Activated T-cell treated with anti-CD3 and anti-CD28 coated beads, Interleukin-2, amount 50 U/mL, for 72 hours (primary cell): ENCODE data around the gene IL13RA1. TPM values are rescaled to one million over a fixed set of nuclear protein-coding genes. Genes with fewer than 3 reads are reported as not detected.
"Not testable (repeated sequence)": the region's sequence is repeated elsewhere in the genome, so short reads cannot be mapped to it uniquely, and the experiment has no call there.

Experiments
- ATAC-seq, 2 donors: fragments of 150-1000 bp; cut with Tn5 transposase; replicated peaks in 1 of 2; 2 replicates each; pipeline ENCODE4 v1.10.0; 2021; ENCODE audit warnings: moderate library complexity in 2 of 2, mild to moderate bottlenecking in 1 of 2
- DNase-seq, 2 donors: peaks; one replicate each; pipeline ENCODE4 v3.0.0; 2021 to 2022; ENCODE audit warnings: mixed read lengths in 1 of 2
- H3K27ac Mint-ChIP-seq: one replicate; pipeline ENCODE4 v1.8.0; 2022; ENCODE audit warnings: mild to moderate bottlenecking, moderate library complexity, mixed read lengths
- H3K27me3 Mint-ChIP-seq: one replicate; pipeline ENCODE4 v1.8.0; 2022; ENCODE audit warnings: low read depth, mixed read lengths
- H3K36me3 Mint-ChIP-seq, 2 donors: one replicate each; pipeline ENCODE4 v1.8.0; 2022; ENCODE audit warnings: mixed read lengths in 2 of 2, mild to moderate bottlenecking in 1 of 2; ENCODE audit not compliant: insufficient read depth in 2 of 2
- H3K4me1 Mint-ChIP-seq: one replicate; pipeline ENCODE4 v1.8.0; 2022; ENCODE audit warnings: low read depth, mixed read lengths
- H3K4me3 Mint-ChIP-seq, 2 donors: one replicate each; pipeline ENCODE4 v1.8.0; 2022; ENCODE audit warnings: mild to moderate bottlenecking in 2 of 2, mixed read lengths in 2 of 2, moderate library complexity in 2 of 2
- H3K9me3 Mint-ChIP-seq, 2 donors: one replicate each; pipeline ENCODE4 v1.8.0; 2022; ENCODE audit warnings: mixed read lengths in 2 of 2
- total RNA-seq, 2 donors: library from RNA; stranded (reverse); gene quantifications; one replicate each; pipeline ENCODE4 v1.2.3, GENCODE V29; 2022

Gene IL13RA1
- total RNA-seq, 2 donors from 2014 or later: 0.36 to 1.1 TPM

- Mint-ChIP-seq H3K4me3 (no peak overlapping the region), H3K27ac (no peak overlapping the region), H3K27me3 (peaks cover 34% of the 10 kb centered on the region), H3K4me1 (no peaks in the 10 kb centered on the region), H3K36me3 (no peaks in the 10 kb centered on the region), H3K9me3 (no peaks in the 10 kb centered on the region)
- no peak for ATAC-seq
- DNase-seq: no peak
Observed at GRCh38 chrX:118770133-118770760, 42.8 kb downstream of the IL13RA1 start.

- ATAC-seq: no peak
- Mint-ChIP-seq H3K4me1 (no peaks in the 10 kb centered on the region), H3K27ac (no peak overlapping the region), H3K36me3 (no peaks in the 10 kb centered on the region), H3K4me3 (no peak overlapping the region), H3K9me3 (no peaks in the 10 kb centered on the region), H3K27me3 (peaks cover 39% of the 10 kb centered on the region)
- no peak for DNase-seq
Observed at GRCh38 chrX:118772051-118772450, 44.6 kb downstream of the IL13RA1 start.

GRCh38 chrX:118773782-118774181 lies 46.4 kb downstream of the IL13RA1 start:
- Mint-ChIP-seq H3K36me3 (no peaks in the 10 kb centered on the region), H3K4me1 (no peaks in the 10 kb centered on the region), H3K27ac (no peak overlapping the region), H3K27me3 (peaks cover 30% of the 10 kb centered on the region), H3K4me3 (no peak overlapping the region), H3K9me3 (no peaks in the 10 kb centered on the region)
- ATAC-seq: no peak
- no peak for DNase-seq

GRCh38 chrX:118779581-118779980 lies 52.2 kb downstream of the IL13RA1 start:
- peak overlapping the region in 1 of 2 donors; percentile 27 for H3K4me3 Mint-ChIP-seq
- no peaks in the 10 kb centered on the region for H3K36me3 Mint-ChIP-seq

GRCh38 chrX:118780509-118780908 lies 53.1 kb downstream of the IL13RA1 start:
- Mint-ChIP-seq H3K4me3 (no peak overlapping the region), H3K27me3 (peaks cover 34% of the 10 kb centered on the region), H3K4me1 (no peaks in the 10 kb centered on the region), H3K36me3 (no peaks in the 10 kb centered on the region), H3K27ac (no peak overlapping the region), H3K9me3 (no peaks in the 10 kb centered on the region)
- DNase-seq: no peak
- no peak for ATAC-seq

More at GRCh38 chrX:118779581-118779980, 52.2 kb downstream of the IL13RA1 start:
- DNase-seq (no peak), ATAC-seq (peak in 1 of 2 donors; percentile 80)
- no peaks in the 10 kb centered on the region for H3K4me1 Mint-ChIP-seq
- H3K27ac Mint-ChIP-seq: peak overlapping the region; percentile 35
- H3K9me3 Mint-ChIP-seq: no peaks in the 10 kb centered on the region
- H3K27me3 Mint-ChIP-seq: peaks cover 40% of the 10 kb centered on the region

GRCh38 chrX:118780911-118781310 lies 53.5 kb downstream of the IL13RA1 start:
- no peak for DNase-seq
- ATAC-seq: no peak
- H3K27me3 Mint-ChIP-seq: peaks cover 30% of the 10 kb centered on the region
- H3K9me3 Mint-ChIP-seq: no peaks in the 10 kb centered on the region
- H3K4me1 Mint-ChIP-seq: no peaks in the 10 kb centered on the region
- no peaks in the 10 kb centered on the region for H3K36me3 Mint-ChIP-seq
- no peak overlapping the region for H3K4me3 Mint-ChIP-seq
- H3K27ac Mint-ChIP-seq: no peak overlapping the region

- no peaks in the 10 kb centered on the region for H3K9me3 Mint-ChIP-seq
- no peak for ATAC-seq
- no peaks in the 10 kb centered on the region for H3K4me1 Mint-ChIP-seq
- H3K36me3 Mint-ChIP-seq: no peaks in the 10 kb centered on the region
- no peak overlapping the region for H3K27ac Mint-ChIP-seq
- H3K4me3 Mint-ChIP-seq: no peak overlapping the region
- DNase-seq: no peak
- H3K27me3 Mint-ChIP-seq: peaks cover 52% of the 10 kb centered on the region
Observed at GRCh38 chrX:118795528-118796280, 68.3 kb downstream of the IL13RA1 start.

GRCh38 chrX:118802857-118803256 lies 75.5 kb downstream of the IL13RA1 start:
- no peaks in the 10 kb centered on the region for H3K4me1 Mint-ChIP-seq
- no peak for DNase-seq
- no peak overlapping the region for H3K4me3 Mint-ChIP-seq
- H3K27me3 Mint-ChIP-seq: peaks cover 28% of the 10 kb centered on the region
- no peak overlapping the region for H3K27ac Mint-ChIP-seq
- H3K9me3 Mint-ChIP-seq: no peaks in the 10 kb centered on the region
- H3K36me3 Mint-ChIP-seq: peaks cover 0 to 2% of the 10 kb centered on the region in 2 donors
- ATAC-seq: no peak

GRCh38 chrX:118807151-118808017 lies 80.0 kb downstream of the IL13RA1 start:
- peaks cover 29% of the 10 kb centered on the region for H3K27me3 Mint-ChIP-seq
- peaks cover 0 to 2% of the 10 kb centered on the region in 2 donors for H3K36me3 Mint-ChIP-seq
- no peaks in the 10 kb centered on the region for H3K9me3 Mint-ChIP-seq
- no peak overlapping the region for H3K4me3 Mint-ChIP-seq
- H3K27ac Mint-ChIP-seq: no peak overlapping the region
- ATAC-seq: peak; percentile 36 to 55
- H3K4me1 Mint-ChIP-seq: no peaks in the 10 kb centered on the region
- DNase-seq: peak; percentile 26 to 43

- not testable (repeated sequence) for H3K36me3 Mint-ChIP-seq, H3K4me3 Mint-ChIP-seq, ATAC-seq, H3K27ac Mint-ChIP-seq, H3K4me1 Mint-ChIP-seq, H3K9me3 Mint-ChIP-seq, DNase-seq
- H3K27me3 Mint-ChIP-seq: peaks cover 23% of the 10 kb centered on the region
Observed at GRCh38 chrX:118817257-118817656, 89.9 kb downstream of the IL13RA1 start.

GRCh38 chrX:118823263-118824172 lies 96.1 kb downstream of the IL13RA1 start, which contains the start of gene ZCCHC12:
Gene ZCCHC12, plus strand, starts transcription at chrX:118823824. Its CDS starts 1,421 bp downstream, at chrX:118825245.
- Mint-ChIP-seq H3K27ac (no peak within 1 kb of the TSS), H3K9me3 (no peaks in the 10 kb centered on the region), H3K36me3 (no peaks in the 10 kb centered on the region), H3K4me3 (peak within 1 kb of the TSS; percentile 87), H3K27me3 (peaks cover 70% of the 10 kb centered on the region), H3K4me1 (peaks cover 14% of the 10 kb centered on the region)
- peak; percentile 85 to 87 for ATAC-seq
- DNase-seq: peak; percentile 31 to 50

- no peak for ATAC-seq
- H3K4me1 Mint-ChIP-seq: peaks cover 14% of the 10 kb centered on the region
- H3K9me3 Mint-ChIP-seq: no peaks in the 10 kb centered on the region
- H3K36me3 Mint-ChIP-seq: no peaks in the 10 kb centered on the region
- H3K27me3 Mint-ChIP-seq: peaks cover 76% of the 10 kb centered on the region
- DNase-seq: no peak
- peak overlapping the region; percentile 87 for H3K4me3 Mint-ChIP-seq
- no peak overlapping the region for H3K27ac Mint-ChIP-seq
Observed at GRCh38 chrX:118824173-118824730, 96.8 kb downstream of the IL13RA1 start.
